HG03095 (cell line): ENCODE data around the gene HK1.
A peak's percentile ranks its signal among the peaks of the same experiment; 100 is the strongest.
"Not testable (repeated sequence)": the region's sequence is repeated elsewhere in the genome, so short reads cannot be mapped to it uniquely, and the experiment has no call there.

Experiments
- ATAC-seq: cut with Tn5 transposase; IDR thresholded peaks from one replicate; pipeline ENCODE4 v1.9.1; 2021; ENCODE audit warnings: moderate library complexity; ENCODE audit not compliant: unreplicated experiment

HK1 gene

GRCh38 chr10:69307434-69307833, 29.1 kb downstream of the HK1 start:
- no peak for ATAC-seq

- not testable (repeated sequence) for ATAC-seq
These were observed 30.0 kb downstream of the HK1 start for GRCh38 chr10:69308304-69308703.

DNA sequence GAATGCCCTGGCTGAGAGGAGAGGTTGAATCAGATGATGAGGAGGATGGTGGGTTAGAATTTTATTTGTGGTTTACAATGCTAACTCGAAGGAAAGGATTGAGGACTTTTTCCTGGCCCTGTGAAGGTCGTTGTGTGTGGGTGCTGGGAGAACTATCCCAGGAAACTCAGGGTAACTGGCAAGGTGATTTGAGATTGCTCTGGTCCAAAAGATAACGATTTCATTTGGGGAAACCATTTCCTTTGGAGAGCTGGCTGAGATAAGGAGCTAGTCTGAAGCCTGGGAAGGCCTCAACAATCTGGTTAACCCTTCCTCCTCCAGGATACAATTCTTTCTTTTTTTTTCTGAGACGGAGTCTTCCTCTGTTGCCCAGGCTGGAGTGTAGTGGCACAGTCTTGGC, 33.0 kb downstream of the HK1 start:
- ATAC-seq, result no peak

DNA sequence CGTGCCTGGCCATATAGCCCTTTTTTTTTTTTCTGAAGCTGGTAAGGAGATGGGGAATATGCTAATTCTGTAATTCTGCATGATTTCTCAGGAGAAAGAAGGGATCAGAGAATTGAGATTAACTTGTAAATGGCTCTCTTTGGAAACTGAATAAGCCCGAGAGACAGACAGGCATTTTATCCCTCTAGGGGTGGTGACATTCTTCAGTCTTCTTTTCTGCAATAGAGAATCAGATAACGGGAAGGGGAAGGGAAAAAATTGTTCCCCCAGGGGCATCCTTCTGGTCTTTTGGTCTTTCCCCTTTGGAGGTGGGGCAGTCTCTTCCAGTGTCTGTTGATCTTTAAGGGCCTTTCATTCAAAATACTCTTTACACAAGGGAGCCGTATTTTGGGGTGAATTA, 34.2 kb downstream of the HK1 start:
- ATAC-seq, result no peak

GRCh38 chr10:69315100-69315542, 36.8 kb downstream of the HK1 start:
- no peak for ATAC-seq

DNA sequence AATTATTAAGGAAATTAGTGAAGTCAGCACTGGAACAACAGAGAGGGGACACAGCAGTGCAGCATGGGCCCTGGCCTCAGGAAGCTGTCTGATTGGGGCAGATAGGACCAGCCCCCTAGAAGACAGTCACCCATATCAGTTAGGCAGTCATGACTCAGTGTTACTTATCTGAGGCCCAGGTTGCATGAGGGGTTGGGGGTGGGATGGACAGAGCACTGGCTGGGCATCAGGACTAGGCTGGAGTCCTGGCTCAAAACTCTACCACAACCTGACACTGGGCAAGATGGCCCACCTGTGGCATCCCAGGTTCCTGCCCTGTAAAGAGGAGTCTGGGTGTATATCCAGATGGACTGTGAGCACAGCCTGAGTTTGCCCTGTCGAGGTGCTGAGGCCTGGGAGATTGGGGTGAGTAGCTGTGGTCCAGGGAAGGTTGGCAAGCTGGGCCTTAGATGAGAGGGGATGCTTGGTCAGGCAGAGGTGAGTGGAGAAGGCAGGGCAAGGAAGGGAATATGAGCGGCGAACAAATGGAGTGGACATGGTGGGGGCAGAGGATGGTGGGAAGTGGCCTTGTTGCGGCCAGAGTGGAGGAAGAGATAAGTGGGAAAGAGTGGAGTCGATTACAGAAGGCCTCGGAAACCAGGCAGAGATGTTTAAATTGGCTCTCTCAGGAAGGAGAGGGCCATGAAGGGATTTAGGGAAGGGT, 37.5 kb downstream of the HK1 start:
- ATAC-seq, result no peak

- no peak for ATAC-seq
These were observed 38.2 kb downstream of the HK1 start for GRCh38 chr10:69316313-69317059.

GRCh38 chr10:69317175-69317604, 38.9 kb downstream of the HK1 start:
- peak; percentile 55 for ATAC-seq

DNA sequence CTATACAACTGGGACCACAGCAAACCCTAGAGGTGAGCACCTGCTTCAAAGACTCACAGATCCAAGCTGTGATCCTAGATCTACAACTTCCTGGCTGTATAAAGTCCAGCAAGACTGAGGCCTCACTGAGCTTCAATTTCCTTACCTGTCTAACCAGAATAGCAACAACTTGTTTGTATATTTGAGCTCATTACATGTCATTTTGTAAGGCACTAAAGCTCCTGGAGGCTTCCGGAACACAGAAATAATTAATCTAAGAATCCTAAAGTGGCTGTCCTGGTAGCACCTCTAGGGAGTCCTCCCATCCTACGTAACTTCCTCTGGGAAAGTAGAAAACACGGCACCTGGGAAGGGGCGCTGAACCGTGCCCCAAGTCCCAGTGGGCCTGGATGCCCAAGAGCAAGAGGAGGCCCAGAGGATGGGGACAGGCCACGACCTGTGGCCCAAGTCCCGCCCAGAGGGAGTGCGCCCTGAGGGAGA, 39.4 kb downstream of the HK1 start:
- ATAC-seq, result peak; percentile 29

GRCh38 chr10:69318106-69318866, 40.0 kb downstream of the HK1 start:
- ATAC-seq, result peak; percentile 70

- peak; percentile 12 for ATAC-seq
These were observed 40.8 kb downstream of the HK1 start for GRCh38 chr10:69318867-69319727.

- no peak for ATAC-seq
These were observed 41.6 kb downstream of the HK1 start for GRCh38 chr10:69319841-69320316.

GRCh38 chr10:69320521-69320920, 42.2 kb downstream of the HK1 start:
- no peak for ATAC-seq

- no peak for ATAC-seq
These were observed 42.9 kb downstream of the HK1 start for GRCh38 chr10:69321039-69321715.

- ATAC-seq, result no peak
These were observed 43.6 kb downstream of the HK1 start for GRCh38 chr10:69321865-69322264.

- not testable (repeated sequence) for ATAC-seq
These were observed 44.0 kb downstream of the HK1 start for GRCh38 chr10:69322346-69322745.

DNA sequence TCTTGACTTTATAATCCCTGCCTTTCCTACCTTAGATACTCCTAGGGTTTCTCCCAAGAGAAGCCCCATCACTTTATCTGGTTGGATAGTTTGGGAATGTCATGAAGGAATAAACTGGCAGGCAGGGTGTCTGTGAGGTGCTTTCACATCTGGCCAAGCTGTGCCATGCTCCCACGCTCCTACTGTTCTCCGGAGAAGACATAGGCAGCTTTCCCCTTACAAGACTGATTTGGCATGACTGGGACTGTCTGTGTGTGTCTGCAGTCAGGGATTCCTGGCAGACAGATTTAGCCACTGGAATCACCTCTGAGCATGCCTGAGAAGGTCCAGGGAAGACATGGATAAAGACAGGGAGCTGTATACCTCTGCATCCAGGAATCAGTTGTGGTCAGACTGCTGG, 45.3 kb downstream of the HK1 start:
- ATAC-seq, result no peak

DNA sequence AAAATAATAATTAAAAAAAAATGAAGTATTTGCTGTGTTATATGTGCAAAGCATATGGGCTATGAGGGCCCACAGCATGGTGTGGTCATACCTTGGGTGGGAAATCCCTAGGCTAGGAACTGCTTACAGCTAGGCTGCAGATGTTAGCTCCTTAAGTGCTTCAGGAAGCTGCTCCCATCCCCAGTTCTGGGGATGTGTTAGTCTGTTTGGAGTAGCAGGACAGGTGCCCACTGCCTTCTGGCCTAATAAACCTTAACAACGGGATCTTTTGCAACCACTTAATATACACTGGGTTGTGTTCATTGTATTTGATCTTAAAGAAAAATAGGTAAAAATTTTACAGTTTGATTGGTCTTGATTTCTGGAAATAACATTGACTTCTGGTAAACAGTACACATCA, 46.3 kb downstream of the HK1 start:
- ATAC-seq, result no peak

GRCh38 chr10:69325637-69326523, 47.6 kb downstream of the HK1 start:
- ATAC-seq, result not testable (repeated sequence)
